K562 (cell line): Measurements from ENCODE around the gene IGFALS. TPM values are rescaled to one million over a fixed set of nuclear protein-coding genes. Genes with fewer than 3 reads are reported as not detected.

ENCODE experiments used
- ATAC-seq: fragments of 200-7000 bp; cut with Tn5 transposase; 3 replicates; pipeline ENCODE4 v1.9.1; 2020; ENCODE audit warnings: moderate library complexity
- BruUV-seq: library from RNA; stranded (reverse); fragments of 400-500 nt; replicated peaks from 2 replicates; lab custom pipeline; 2021; lab: Mats Ljungman, UMichigan
- CTCF ChIA-PET: fragments of 300-600 bp; formaldehyde crosslinking; extraction: SDS; loops from one replicate; lab custom pipeline; 2021; ENCODE audit warnings: low intra/inter-chr PET ratio; lab: Yijun Ruan, JAX
- POLR2A ChIA-PET: fragments of 300-600, 350-650 bp; sonication (Branson Sonifier 250); formaldehyde crosslinking; extraction: SDS; loops from one replicate; lab custom pipeline; 2021; ENCODE audit warnings: antibody characterized with exemption, inconsistent platforms; lab: Yijun Ruan, JAX
- DNase-seq, 4 experiments: peaks; one replicate each; pipeline versions ENCODE4 v3.0.0 to v3.0.0-alpha.2; 2011 to 2018; ENCODE audit warnings: low spot score in 3 of 4, mixed read lengths in 3 of 4; ENCODE audit errors: extremely low read depth in 1 of 4
- FAIRE-seq: peaks from 2 replicates; lab custom pipeline; 2011; peaks lifted over from hg19 to GRCh38; lab: Jason Lieb, UNC
- H2AFZ ChIP-seq: 2 replicates; pipeline ENCODE4 v1.6.0; 2011; ENCODE audit warnings: low read depth, low read length, control low read depth, inconsistent platforms
- H3K27ac ChIP-seq: fragments of 200-600 bp; 3 replicates; pipeline ENCODE4 v1.8.0; 2011; ENCODE audit warnings: low read depth, mild to moderate bottlenecking, control low read depth, inconsistent platforms, low read length, moderate library complexity, mixed read lengths; ENCODE audit errors: extremely low read depth
- H3K27me3 ChIP-seq, 2 experiments: fragments of 300-600 bp in 1 of 2; 2 replicates in 1 of 2; 3 replicates in 1 of 2; pipeline versions ENCODE4 v1.6.0 to v1.8.0; 2011; ENCODE audit warnings: inconsistent platforms in 2 of 2, low read length in 2 of 2, mild to moderate bottlenecking in 1 of 2, mixed read lengths in 1 of 2, moderate library complexity in 1 of 2; ENCODE audit not compliant: control insufficient read depth in 2 of 2, insufficient read depth in 2 of 2
- H3K36me3 ChIP-seq: fragments of 300-600 bp; 3 replicates; pipeline ENCODE4 v1.8.0; 2011; ENCODE audit warnings: mild to moderate bottlenecking, low read length, inconsistent platforms; ENCODE audit not compliant: control insufficient read depth, insufficient read depth
- H3K4me1 ChIP-seq, 2 experiments: fragments of 200-600 bp in 1 of 2; replicated peaks in 1 of 2; 2 replicates in 1 of 2; 3 replicates in 1 of 2; pipeline versions ENCODE4 v1.5.1 to v1.8.0; 2011; ENCODE audit warnings: inconsistent platforms in 2 of 2, low read length in 2 of 2, mild to moderate bottlenecking in 1 of 2, mixed read lengths in 1 of 2, moderate library complexity in 1 of 2; ENCODE audit not compliant: control insufficient read depth in 2 of 2, insufficient read depth in 2 of 2
- H3K4me2 ChIP-seq: 2 replicates; pipeline ENCODE4 v1.6.1; 2011; ENCODE audit warnings: low read length, control low read depth, inconsistent platforms, mixed read lengths; ENCODE audit not compliant: insufficient read depth
- H3K4me3 ChIP-seq: fragments of 200-600 bp; sonication (generic), shearing (Covaris generic); 2 replicates; pipeline ENCODE4 v1.5.1; 2016; ENCODE audit warnings: control low read depth, inconsistent platforms
- H3K79me2 ChIP-seq: fragments of 200-600 bp; 3 replicates; pipeline ENCODE4 v1.8.0; 2011; ENCODE audit warnings: low read length, inconsistent platforms; ENCODE audit not compliant: control insufficient read depth, insufficient read depth
- H3K9ac ChIP-seq, 2 experiments: 2 replicates each; pipeline versions ENCODE4 v1.6.0 to v1.6.1; 2011; ENCODE audit warnings: low read depth in 2 of 2, low read length in 2 of 2, control low read depth in 1 of 2, inconsistent platforms in 1 of 2, mild to moderate bottlenecking in 1 of 2, mixed read lengths in 1 of 2; ENCODE audit not compliant: insufficient read depth in 1 of 2
- H3K9me1 ChIP-seq: one replicate; pipeline ENCODE4 v1.6.0; 2011; ENCODE audit warnings: inconsistent platforms, mild to moderate bottlenecking, low read length, moderate library complexity; ENCODE audit not compliant: control insufficient read depth, insufficient read depth
- H3K9me3 ChIP-seq: replicated peaks from 2 replicates; pipeline ENCODE4 v1.5.1; 2011; ENCODE audit warnings: low read depth, low read length, inconsistent platforms; ENCODE audit not compliant: control insufficient read depth, insufficient read depth
- H4K20me1 ChIP-seq: replicated peaks from 2 replicates; pipeline ENCODE4 v1.6.1; 2011; ENCODE audit warnings: low read length, inconsistent platforms, mixed read lengths; ENCODE audit not compliant: control insufficient read depth, insufficient read depth
- MCM5 ChIP-seq: fragments of 450-650 bp; IDR thresholded peaks from 2 replicates; pipeline ENCODE4 v1.6.1; 2016; ENCODE audit warnings: low read depth
- POLR2G ChIP-seq: fragments of 200-400 bp; formaldehyde crosslinking; IDR thresholded peaks from 2 replicates; pipeline ENCODE4 v1.6.1; 2017; ENCODE audit warnings: low read depth, mild to moderate bottlenecking, antibody characterized with exemption, low read length, moderate library complexity
- ZBTB33 ChIP-seq: sonication (generic); formaldehyde crosslinking; IDR thresholded peaks from 2 replicates; pipeline ENCODE4 v1.8.1; 2023; ENCODE audit warnings: mild to moderate bottlenecking, missing genetic modification reagents
- WGBS: fragments of 100-300 bp; shearing (Covaris generic); methylation state at CpG from one replicate; pipeline ENCODE4 v1.1.6; 2016; ENCODE audit warnings: low coverage, mixed read lengths; ENCODE audit not compliant: insufficient coverage; ENCODE audit errors: missing lambda C conversion rate; 5-methylcytosine and 5-hydroxymethylcytosine counted together
- in situ Hi-C: fragments of 300-500 bp; cut with MboI; formaldehyde crosslinking; loops from 4 replicates; pipeline ENCODE4 v1.15.0; 2018; ENCODE audit warnings: inconsistent platforms, mixed read lengths
- intact Hi-C: fragments of 100-400 bp; cut with micrococcal nuclease; formaldehyde crosslinking; loops from 2 replicates; pipeline ENCODE4 v1.14.2; 2022
- polyA plus RNA-seq, 8 experiments: library from polyadenylated mRNA; depleted of rRNA in 4 of 8; stranded (reverse) in 5 of 8; unstranded in 3 of 8; fragments of >200 nt; fragmentation: Nextera tagmentation in 2 of 8; fragmentation: Illumina TruSeq in 1 of 8; extraction: Ambion mirVana in 2 of 8; extraction: Trizol in 1 of 8; gene quantifications; 2 replicates each; pipeline versions ENCODE4 v1.2.1 to v1.2.3, GENCODE V29; 2011 to 2014; ENCODE audit warnings: inconsistent platforms in 1 of 8, missing spikeins in 1 of 8
- total RNA-seq, 7 experiments: library from RNA; depleted of rRNA in 6 of 7; stranded (reverse); fragments of >200 nt in 6 of 7; fragmentation: Illumina TruSeq in 2 of 7; extraction: Trizol in 2 of 7; gene quantifications; 2 replicates each; pipeline versions ENCODE4 v1.2.1 to v1.2.3, GENCODE V29; 2011 to 2021; ENCODE audit warnings: low replicate concordance in 1 of 7

Gene IGFALS
- total and polyA plus RNA-seq, 9 of the 15 experiments (the other 6 are each of a cell fraction or from before 2014, with no cell fraction given), result not detected

GRCh38 chr16:1767116-1767994 is 26.1 kb downstream of the IGFALS start:
- Histone ChIP-seq H3K79me2 (peaks cover 25% of the 10 kb centered on the region), H3K9me3 (no peaks in the 10 kb centered on the region), H3K36me3 (peaks cover 86% of the 10 kb centered on the region; the same call in 2 of the 3 replicates), H3K9ac (no peak overlapping the region), H3K4me1 (peaks cover 22 to 95% of the 10 kb centered on the region in 2 experiments; a peak in 4 of 5 replicates), H3K9me1 (no peaks in the 10 kb centered on the region), H3K4me3 (no peak overlapping the region), H3K27me3 (no peaks in the 10 kb centered on the region), H3K4me2 (no peak overlapping the region), H3K27ac (no peak overlapping the region), H2AFZ (no peak overlapping the region), H4K20me1 (0 out of 2 replicates have a peak, but pooled peaks cover 8% of the 10 kb centered on the region)
- TF ChIP-seq ZBTB33 (CRISPR knock-in tag) (0 out of 2 replicates have a peak, but pooled peaks have one; percentile 8), MCM5 (no peak), POLR2G (peak; percentile 58)
- intact Hi-C loops, result no loop called here
- TSS peak; percentile 12 for BruUV-seq
- WGBS, result 95% methylated on average over 27 of the region's 42 CpGs
- no peak for ATAC-seq
- in situ Hi-C loops, result no loop called here
- no peak for FAIRE-seq
- DNase-seq, result no peak
- CTCF ChIA-PET, result no interaction called here
- POLR2A ChIA-PET, result interaction anchor here (0.8 to 1.5 kb wide), 3 partner anchors 8 to 198 kb away, joined by 3 to 4 read pairs (median 4); partner anchors contain the start of gene RPS2
